A673 (cell line): ENCODE data around the gene ZNF473.

Experiments used
- EZH2 ChIP-seq: fragments of 200-600 bp; sonication (generic); IDR thresholded peaks from 2 replicates; pipeline ENCODE4 v1.6.1; 2017; ENCODE audit warnings: borderline replicate concordance, low read depth, mild to moderate bottlenecking, mixed read lengths, antibody characterized with exemption, low read length; ENCODE audit not compliant: poor library complexity, severe bottlenecking
- TF ChIP-seq, protein P1 (sequence below): fragments of 300-800, 200-600 bp; sonication (generic); conservative IDR thresholded peaks from 2 replicates; pipeline ENCODE4 v1.5.1; 2017; ENCODE audit warnings: low read depth, mild to moderate bottlenecking, antibody characterized with exemption, low read length, moderate library complexity, mixed read lengths

DNA sequence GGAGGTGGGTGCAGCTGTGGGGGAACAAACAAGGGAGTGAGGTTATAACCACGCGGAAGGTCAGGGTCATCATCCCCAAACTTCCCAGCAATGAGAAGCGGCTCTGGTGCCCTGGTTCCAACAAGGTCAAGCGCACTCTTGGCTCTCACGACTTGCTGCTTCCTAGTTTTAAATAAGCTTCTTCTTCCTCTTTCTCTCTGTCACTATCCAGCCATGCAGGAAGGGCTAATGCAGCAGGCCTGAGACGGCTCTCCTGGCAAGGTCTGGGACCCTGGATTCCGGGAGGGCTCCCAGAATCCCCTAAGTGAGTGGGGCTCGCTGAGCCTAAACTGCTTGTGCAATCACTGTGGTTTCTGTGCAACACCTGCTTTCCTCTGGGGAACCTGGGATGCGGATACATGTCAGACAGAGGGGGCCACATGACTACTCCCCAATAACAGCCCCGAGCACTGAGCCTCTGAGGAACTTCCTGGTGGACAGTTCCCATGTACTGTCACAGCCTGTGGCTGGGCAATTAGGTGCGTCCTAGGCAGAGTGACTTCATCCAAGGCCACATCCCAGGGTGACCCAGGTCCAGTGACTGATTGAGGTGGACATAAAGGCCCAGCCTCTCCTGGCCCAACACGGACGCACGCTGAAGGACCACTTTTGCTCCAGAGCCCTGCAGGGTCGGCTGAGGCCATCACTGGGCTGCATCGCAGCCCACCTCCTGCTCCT is 24.8 kb upstream of the ZNF473 start:
- TF ChIP-seq, protein P1, sequence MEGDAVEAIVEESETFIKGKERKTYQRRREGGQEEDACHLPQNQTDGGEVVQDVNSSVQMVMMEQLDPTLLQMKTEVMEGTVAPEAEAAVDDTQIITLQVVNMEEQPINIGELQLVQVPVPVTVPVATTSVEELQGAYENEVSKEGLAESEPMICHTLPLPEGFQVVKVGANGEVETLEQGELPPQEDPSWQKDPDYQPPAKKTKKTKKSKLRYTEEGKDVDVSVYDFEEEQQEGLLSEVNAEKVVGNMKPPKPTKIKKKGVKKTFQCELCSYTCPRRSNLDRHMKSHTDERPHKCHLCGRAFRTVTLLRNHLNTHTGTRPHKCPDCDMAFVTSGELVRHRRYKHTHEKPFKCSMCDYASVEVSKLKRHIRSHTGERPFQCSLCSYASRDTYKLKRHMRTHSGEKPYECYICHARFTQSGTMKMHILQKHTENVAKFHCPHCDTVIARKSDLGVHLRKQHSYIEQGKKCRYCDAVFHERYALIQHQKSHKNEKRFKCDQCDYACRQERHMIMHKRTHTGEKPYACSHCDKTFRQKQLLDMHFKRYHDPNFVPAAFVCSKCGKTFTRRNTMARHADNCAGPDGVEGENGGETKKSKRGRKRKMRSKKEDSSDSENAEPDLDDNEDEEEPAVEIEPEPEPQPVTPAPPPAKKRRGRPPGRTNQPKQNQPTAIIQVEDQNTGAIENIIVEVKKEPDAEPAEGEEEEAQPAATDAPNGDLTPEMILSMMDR = no peak
- TF ChIP-seq EZH2 = no peak
